PC-3 (cell line): ENCODE data around the gene TMED4. TPM values are rescaled to one million over a fixed set of nuclear protein-coding genes. Genes with fewer than 3 reads are reported as not detected.
A peak's percentile ranks its signal among the peaks of the same experiment; 100 is the strongest.

Source experiments
- ATAC-seq: fragments of 200-7000 bp; cut with Tn5 transposase; 2 replicates; pipeline ENCODE4 v1.9.1; 2020; ENCODE audit warnings: mild to moderate bottlenecking, moderate library complexity
- Bru-seq: library from RNA; stranded (reverse); fragments of 400-500 nt; gene quantifications from one replicate; lab custom pipeline; 2021; lab: Mats Ljungman, UMichigan
- BruChase-seq, 2 experiments: library from RNA; stranded (reverse); fragments of 400-500 nt; gene quantifications; one replicate each; lab custom pipeline; 2021; lab: Mats Ljungman, UMichigan
- BruUV-seq: library from RNA; stranded (reverse); fragments of 400-500 nt; replicated peaks from 2 replicates; lab custom pipeline; 2021; lab: Mats Ljungman, UMichigan
- CTCF ChIA-PET: fragments of 300-600 bp; sonication (Branson Sonifier 250); formaldehyde crosslinking; loops from one replicate; lab custom pipeline; 2022; ENCODE audit warnings: antibody characterized with exemption; lab: Charles Lee
- POLR2A ChIA-PET: fragments of 300-600 bp; sonication (Branson Sonifier 250); formaldehyde crosslinking; loops from one replicate; lab custom pipeline; 2022; ENCODE audit warnings: antibody characterized with exemption; ENCODE audit not compliant: unreplicated experiment; lab: Charles Lee
- DNase-seq: peaks from one replicate; pipeline ENCODE4 v3.0.0-alpha.2; 2015
- H2AFZ ChIP-seq: fragments of 300-600 bp; sonication (generic); 2 replicates; pipeline ENCODE4 v1.6.0; 2016; ENCODE audit warnings: antibody characterized with exemption, low read length
- H3F3A ChIP-seq: fragments of 300-600 bp; sonication (generic); one replicate; pipeline ENCODE4 v1.6.0; 2017; ENCODE audit warnings: antibody characterized with exemption, low read length, control low read depth, mild to moderate bottlenecking; ENCODE audit not compliant: unreplicated experiment
- H3K27ac ChIP-seq: fragments of 300-600 bp; sonication (generic); 2 replicates; pipeline ENCODE4 v1.5.1; 2016; ENCODE audit warnings: mild to moderate bottlenecking, low read length
- H3K27me3 ChIP-seq: fragments of 300-600 bp; sonication (generic); 2 replicates; pipeline ENCODE4 v1.6.1; 2016; ENCODE audit warnings: low read length, mixed read lengths
- H3K36me3 ChIP-seq: fragments of 300-600 bp; sonication (generic); 2 replicates; pipeline ENCODE4 v1.6.1; 2016; ENCODE audit warnings: low read depth, mixed run types, low read length, mixed read lengths
- H3K4me1 ChIP-seq: fragments of 300-600 bp; sonication (generic); 2 replicates; pipeline ENCODE4 v1.5.1; 2016; ENCODE audit warnings: low read length; ENCODE audit not compliant: insufficient read depth
- H3K4me2 ChIP-seq: fragments of 300-600 bp; sonication (generic); 2 replicates; pipeline ENCODE4 v1.6.0; 2016; ENCODE audit warnings: low read length
- H3K4me3 ChIP-seq: fragments of 300-600 bp; sonication (generic); 2 replicates; pipeline ENCODE4 v1.5.1; 2016; ENCODE audit warnings: mild to moderate bottlenecking, low read length, mixed read lengths
- H3K79me2 ChIP-seq: fragments of 300-600 bp; sonication (generic); 2 replicates; pipeline ENCODE4 v1.6.1; 2017; ENCODE audit warnings: low read length, mixed read lengths
- H3K9ac ChIP-seq: fragments of 300-600 bp; sonication (generic); 2 replicates; pipeline ENCODE4 v1.6.0; 2016; ENCODE audit warnings: mild to moderate bottlenecking, low read length
- H3K9me2 ChIP-seq: fragments of 300-600 bp; sonication (generic); replicated peaks from 2 replicates; pipeline ENCODE4 v1.6.1; 2016; ENCODE audit warnings: mixed run types, low read length, mixed read lengths
- H3K9me3 ChIP-seq: fragments of 300-600 bp; sonication (generic); 2 replicates; pipeline ENCODE4 v1.6.1; 2016; ENCODE audit warnings: low read length, mixed read lengths
- H4K20me1 ChIP-seq: fragments of 300-600 bp; sonication (generic); 2 replicates; pipeline ENCODE4 v1.6.1; 2016; ENCODE audit warnings: low read length, mixed read lengths
- CTCF ChIP-seq: fragments of 300-600 bp; sonication (generic); conservative IDR thresholded peaks from 2 replicates; pipeline ENCODE4 v1.5.1; 2017; ENCODE audit warnings: antibody characterized with exemption, low read depth, mild to moderate bottlenecking, low read length
- EZH2 ChIP-seq: fragments of 300-600 bp; sonication (generic); IDR thresholded peaks from one replicate; pipeline ENCODE4 v1.6.1; 2017; ENCODE audit warnings: antibody characterized with exemption, mild to moderate bottlenecking, low read length; ENCODE audit not compliant: unreplicated experiment
- EZH2phosphoT487 ChIP-seq: fragments of 300-600 bp; sonication (generic); IDR thresholded peaks from 2 replicates; pipeline ENCODE4 v1.6.1; 2018; ENCODE audit warnings: mild to moderate bottlenecking, antibody characterized with exemption, low read length, borderline replicate concordance
- intact Hi-C: fragments of 100-400 bp; cut with micrococcal nuclease; formaldehyde crosslinking; loops from 2 replicates; pipeline ENCODE4 v1.9.0; 2023
- long read RNA-seq: library from polyadenylated mRNA; unstranded; transcript quantifications from one replicate; pipeline ENCODE4 v2.0.0, GENCODE V29; 2021; ENCODE audit not compliant: unreplicated experiment
- total RNA-seq: library from RNA; depleted of rRNA; stranded (reverse); fragments of >200 nt; gene quantifications from 2 replicates; pipeline ENCODE4 v1.2.3, GENCODE V29; 2014; rRNA removed

Gene TMED4
- total RNA-seq: 70.6 and 80.0 TPM in 2 replicates
- Bru-seq, nascent RNA: percentile 96 among the genes with signal in this experiment
- percentile 99 among the genes with signal in this experiment for BruChase-seq, experiment 1, labeled RNA remaining after a 6-hour chase
- percentile 98 among the genes with signal in this experiment for BruChase-seq, experiment 2, labeled RNA remaining after a 2-hour chase
- long read RNA-seq, transcript TMED4-205 (4 exons, 1,755 nt): minor isoform, 24 of 349 reads
- long read RNA-seq, transcript TMED4-204 (3 exons, 1,950 nt): minor isoform, 8 of 349 reads
- long read RNA-seq, transcript TMED4-203 (5 exons, 2,322 nt): major isoform, 235 of 349 reads
- long read RNA-seq, partial matches to known transcripts: 14 of 349 reads
- long read RNA-seq, other reads (novel, unspliced or antisense): 66 of 349 reads

GRCh38 chr7:44581879-44582603 lies at the start of gene TMED4:
TSS of gene TMED4 (minus strand) at chr7:44582231. CDS start at chr7:44582206, 25 bp downstream.
- Histone ChIP-seq H3K27ac (peak within 1 kb of the TSS; percentile 73), H3K27me3 (no peaks in the 10 kb centered on the region), H2AFZ (peak within 1 kb of the TSS; percentile 86), H3K4me1 (peaks cover 10% of the 10 kb centered on the region), H3K36me3 (peaks cover 18% of the 10 kb centered on the region), H3K4me3 (peak within 1 kb of the TSS; percentile 88), H3K9me3 (no peaks in the 10 kb centered on the region), H3K4me2 (peak within 1 kb of the TSS; percentile 87), H3F3A (no peaks in the 10 kb centered on the region), H3K9ac (peak within 1 kb of the TSS; percentile 97), H3K79me2 (peaks cover 38% of the 10 kb centered on the region), H4K20me1 (no peaks in the 10 kb centered on the region), H3K9me2 (no peaks in the 10 kb centered on the region)
- ATAC-seq (peak; percentile 91), DNase-seq (peak; percentile 98)
- TF ChIP-seq EZH2phosphoT487 (no peak), EZH2 (no peak), CTCF (no peak)
- ChIA-PET CTCF (interaction anchor here (0.9 kb wide), 1 partner anchor 8 kb away, joined by 6 read pairs; no protein-coding TSS in a partner anchor), POLR2A (interaction anchor here (0.6 to 1.0 kb wide), 4 partner anchors 8 to 55 kb away, joined by 4 to 6 read pairs (median 5); partner anchors contain the start of genes DDX56 and OGDH)
- intact Hi-C loops: no loop called here
- BruUV-seq: no TSS peak

- POLR2A ChIA-PET: interaction anchor here (0.6 kb wide), 1 partner anchor 380 kb away, joined by 3 read pairs; no protein-coding TSS in a partner anchor
- H3K4me1 ChIP-seq: peaks cover 39% of the 10 kb centered on the region
These were observed 49.6 kb upstream of the TMED4 start for GRCh38 chr7:44631458-44632115.

More at GRCh38 chr7:44631458-44632115, 49.6 kb upstream of the TMED4 start:
- H3K9me3 ChIP-seq: no peaks in the 10 kb centered on the region
- TF ChIP-seq CTCF (no peak), EZH2 (no peak), EZH2phosphoT487 (no peak)
- no TSS peak for BruUV-seq
- no peaks in the 10 kb centered on the region for H3K27me3 ChIP-seq
- H3K9ac ChIP-seq: peak overlapping the region; percentile 86; the same call in 1 of the 2 replicates
- no peaks in the 10 kb centered on the region for H4K20me1 ChIP-seq
- H3K4me3 ChIP-seq: no peak overlapping the region
- H3K4me2 ChIP-seq: no peak overlapping the region
- ATAC-seq (no peak), DNase-seq (no peak)
- no peak overlapping the region for H2AFZ ChIP-seq
- intact Hi-C loops: loop anchor here (5.0 to 10.0 kb wide), 2 partner anchors 63 to 166 kb away; partner anchors contain the start of gene PPIA
- no peaks in the 10 kb centered on the region for H3F3A ChIP-seq
- H3K9me2 ChIP-seq: no peaks in the 10 kb centered on the region
- H3K36me3 ChIP-seq: peaks cover 6% of the 10 kb centered on the region; the same call in 1 of the 2 replicates
- H3K27ac ChIP-seq: peak overlapping the region; percentile 98
- peaks cover 31% of the 10 kb centered on the region for H3K79me2 ChIP-seq
- CTCF ChIA-PET: no interaction called here
